HG03108 (cell line): ENCODE data around the gene KCNJ8.
"Not testable (repeated sequence)": the region's sequence is repeated elsewhere in the genome, so short reads cannot be mapped to it uniquely, and the experiment has no call there.

Source experiments
- ATAC-seq: cut with Tn5 transposase; IDR thresholded peaks from one replicate; pipeline ENCODE4 v1.9.1; 2021; ENCODE audit warnings: moderate library complexity; ENCODE audit not compliant: unreplicated experiment

The KCNJ8 gene

GRCh38 chr12:21788089-21788983, 13.8 kb upstream of the KCNJ8 start:
- ATAC-seq = no peak

GRCh38 chr12:21786041-21786531, 11.6 kb upstream of the KCNJ8 start:
- no peak for ATAC-seq

DNA sequence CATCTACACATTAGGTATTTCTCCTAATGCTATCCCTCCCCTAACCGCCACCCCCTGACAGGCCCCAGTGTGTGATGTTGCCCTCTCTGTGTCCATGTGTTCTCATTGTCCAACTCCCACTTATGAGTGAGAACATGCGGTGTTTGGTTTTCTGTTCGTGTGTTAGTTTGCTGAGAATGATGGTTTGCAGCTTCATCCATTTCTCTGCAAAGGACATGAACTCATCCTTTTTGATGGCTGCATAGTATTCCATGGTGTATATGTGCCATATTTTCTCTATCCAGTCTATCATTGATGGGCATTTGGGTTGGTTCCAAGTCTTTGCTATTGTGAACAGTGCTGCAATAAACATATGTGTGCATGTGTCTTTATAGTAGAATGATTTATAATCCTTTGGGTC, 8.2 kb upstream of the KCNJ8 start:
- not testable (repeated sequence) for ATAC-seq

GRCh38 chr12:21780786-21781185, 6.3 kb upstream of the KCNJ8 start:
- no peak for ATAC-seq

DNA sequence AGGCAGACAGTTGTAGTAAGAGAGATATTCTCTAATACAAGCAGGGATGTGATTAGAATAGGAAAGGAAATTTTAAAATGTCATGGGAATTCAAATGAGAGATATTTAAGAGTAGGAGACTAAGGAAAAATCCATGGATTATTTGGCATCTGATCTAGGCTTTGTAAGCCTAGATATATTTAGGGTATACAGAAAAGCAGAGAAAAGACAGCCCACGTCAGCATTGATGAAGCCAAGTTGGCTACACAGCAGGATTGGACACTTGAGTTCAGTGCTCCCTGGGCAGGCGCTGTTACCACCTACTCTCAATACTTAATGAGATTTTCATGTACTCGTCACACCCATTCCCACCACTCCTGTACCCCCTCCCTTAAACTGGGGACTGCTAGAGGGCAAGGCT, 1.7 kb upstream of the KCNJ8 start:
- no peak for ATAC-seq

DNA sequence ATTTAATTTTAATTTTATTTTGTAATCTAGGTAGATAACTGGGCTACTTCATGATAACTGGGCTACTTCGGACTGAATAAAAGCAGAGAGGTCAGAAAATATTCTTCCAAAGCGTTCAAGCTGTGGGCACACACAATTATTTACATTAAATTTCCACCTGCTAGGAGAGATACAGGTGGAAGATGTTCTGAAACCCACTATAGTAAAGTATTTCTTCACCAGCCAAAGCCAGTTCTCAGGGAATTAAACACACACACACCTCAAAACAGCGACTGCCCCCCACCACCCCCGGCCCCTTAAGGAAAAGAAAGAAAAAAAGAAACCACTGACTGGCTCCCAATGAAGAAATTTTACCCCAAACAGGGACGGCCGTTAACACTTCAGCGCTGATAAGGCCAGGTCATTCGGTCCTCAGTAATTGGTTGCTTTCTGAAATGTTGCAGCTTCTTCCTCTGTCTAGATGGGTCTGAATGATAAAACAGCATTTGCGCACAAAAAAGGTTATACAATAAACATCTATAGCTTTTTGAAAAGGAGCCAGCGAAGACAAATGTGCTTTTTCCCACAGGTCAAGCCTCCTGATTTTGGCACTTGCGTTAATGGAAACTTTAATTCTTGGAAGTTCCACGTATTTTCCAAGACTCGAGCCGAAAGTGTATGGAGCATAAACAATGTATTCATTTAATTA, 771 bp upstream of the KCNJ8 start:
- ATAC-seq = no peak

DNA sequence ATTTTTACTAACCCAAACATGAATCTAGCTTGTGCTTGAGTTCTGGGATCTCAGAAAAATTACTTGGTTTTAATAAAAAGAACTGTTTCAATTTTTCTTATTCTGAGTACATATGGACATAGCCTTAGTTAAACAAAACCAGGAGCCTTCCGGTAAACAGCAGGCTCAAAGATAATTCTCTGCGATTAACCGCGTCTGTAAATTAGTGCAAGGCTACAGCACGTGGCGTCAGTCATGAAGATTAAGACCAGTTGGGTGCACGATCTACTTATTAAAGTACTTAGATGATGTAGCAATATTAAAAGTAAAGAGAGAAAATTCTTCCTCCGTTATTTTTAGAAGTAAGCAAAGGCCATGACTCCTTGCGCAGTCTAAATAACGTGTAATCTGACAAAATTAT, 700 bp downstream of the KCNJ8 start:
- no peak for ATAC-seq

DNA sequence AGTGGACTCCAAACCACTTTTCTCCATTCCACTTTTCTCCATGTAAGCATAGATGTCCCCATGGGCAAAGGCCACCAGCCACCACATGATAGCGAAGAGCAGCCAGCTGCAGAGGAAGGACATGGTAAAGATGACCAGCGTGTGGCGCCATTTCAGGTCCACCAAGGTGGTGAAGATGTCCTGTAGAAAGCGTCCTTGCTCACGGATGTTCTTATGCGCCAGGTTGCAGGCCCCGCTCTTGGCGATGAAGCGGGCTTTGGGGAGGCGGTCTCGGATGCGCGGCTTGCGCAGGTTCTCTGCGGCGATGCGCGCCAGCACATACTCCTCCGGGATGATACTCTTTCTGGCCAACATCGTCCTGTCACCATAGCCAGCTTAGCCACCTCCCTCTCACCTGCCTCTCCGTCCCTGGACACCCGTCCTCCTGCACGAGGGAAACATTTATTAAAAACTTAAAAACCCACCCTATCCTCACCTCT, 1.2 kb downstream of the KCNJ8 start:
- no peak for ATAC-seq

GRCh38 chr12:21771311-21771710, 3.2 kb downstream of the KCNJ8 start:
- ATAC-seq = no peak

DNA sequence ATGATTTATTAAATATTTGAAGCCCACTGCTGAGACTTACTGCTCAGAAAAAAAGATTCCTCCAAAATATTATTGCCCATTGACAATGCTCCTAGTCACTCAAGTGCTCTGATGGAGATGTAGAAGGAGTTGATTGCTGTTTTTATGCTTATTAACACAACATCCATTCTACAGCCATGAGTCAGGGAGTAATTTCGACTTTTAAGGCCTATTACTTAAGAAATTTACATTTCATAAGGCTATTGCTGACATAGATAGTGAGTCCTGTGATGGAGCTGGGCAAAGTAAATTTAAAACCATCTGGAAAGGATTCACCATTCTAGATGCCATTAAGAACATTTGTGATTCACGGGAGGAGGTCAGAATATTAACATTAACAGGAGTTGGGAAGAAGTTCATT, 5.2 kb downstream of the KCNJ8 start:
- no peak for ATAC-seq

DNA sequence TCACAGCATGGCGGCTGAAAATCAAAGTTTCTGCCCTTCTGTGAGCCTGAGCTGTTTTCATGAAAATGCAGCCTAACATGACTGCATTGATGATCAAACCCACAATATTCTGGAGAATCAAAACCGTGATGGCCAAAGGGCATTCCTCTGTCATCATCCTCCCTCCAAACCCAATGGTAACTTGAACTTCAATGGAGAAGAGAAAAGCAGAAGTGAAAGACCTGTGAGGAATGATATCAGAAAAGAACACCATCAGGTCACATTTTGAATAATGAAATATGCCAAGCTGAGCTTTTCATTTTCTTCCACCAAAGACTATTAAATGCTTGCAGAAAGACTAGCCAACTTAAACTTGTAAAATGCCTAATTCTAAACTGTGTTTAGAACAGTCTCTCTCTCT, 8.1 kb downstream of the KCNJ8 start:
- ATAC-seq = no peak

DNA sequence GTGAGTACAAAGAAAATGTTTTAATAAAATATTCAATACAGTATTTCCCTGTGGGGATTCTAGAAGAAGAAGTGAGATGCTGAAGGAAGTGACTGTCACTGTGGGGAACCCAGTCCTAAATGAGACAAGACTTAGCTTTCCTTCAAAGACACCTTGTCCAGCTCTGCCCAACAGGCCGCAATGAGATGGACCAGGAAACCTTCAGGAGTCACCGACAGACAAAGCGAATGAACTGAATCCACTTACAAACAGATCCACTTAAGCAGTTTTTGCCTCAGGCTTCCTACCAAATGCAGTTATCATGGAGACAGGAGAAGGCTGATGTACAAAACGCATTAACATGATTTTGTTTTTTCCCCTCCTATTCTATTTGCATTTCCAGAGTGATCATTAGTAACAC, 9.6 kb downstream of the KCNJ8 start:
- ATAC-seq = no peak

DNA sequence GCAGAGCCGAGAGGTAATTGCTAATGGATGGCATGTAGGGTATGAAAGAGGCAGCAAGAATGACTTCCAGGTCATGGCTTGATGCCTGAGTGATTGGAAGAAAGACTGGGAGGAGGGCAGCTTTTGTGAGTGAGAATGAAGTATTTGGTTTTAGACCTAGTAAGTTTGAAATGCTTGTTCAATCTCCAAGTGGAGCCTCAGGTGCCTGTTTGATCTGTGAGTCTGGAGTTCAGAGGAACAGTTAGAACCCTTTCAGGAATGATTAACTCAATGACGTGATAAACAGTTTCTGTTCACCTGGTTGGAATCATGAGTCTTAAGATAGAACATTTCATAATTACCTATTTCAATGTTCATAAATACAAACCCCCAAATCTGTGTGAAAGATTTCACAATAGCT, 10.4 kb downstream of the KCNJ8 start:
- no peak for ATAC-seq

DNA sequence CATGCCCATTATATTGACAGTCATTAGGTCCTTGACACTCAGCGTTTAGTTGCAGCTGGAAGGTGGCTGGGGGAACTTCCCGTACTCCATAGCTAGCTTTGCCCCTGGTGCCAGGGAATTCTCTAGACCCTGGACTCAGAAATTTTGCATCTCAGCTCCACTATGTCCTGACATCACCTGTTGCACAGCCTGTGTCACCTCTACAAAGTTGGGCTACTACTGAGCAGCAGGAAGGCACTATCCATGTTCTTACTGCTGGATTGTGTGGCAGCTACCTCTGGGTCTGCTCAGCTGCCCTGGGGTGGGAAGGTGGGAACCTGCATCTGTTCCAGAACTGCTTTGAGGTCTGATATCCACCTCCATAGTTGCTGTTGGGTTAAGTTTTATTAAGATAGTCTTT, 11.0 kb downstream of the KCNJ8 start:
- ATAC-seq = no peak

DNA sequence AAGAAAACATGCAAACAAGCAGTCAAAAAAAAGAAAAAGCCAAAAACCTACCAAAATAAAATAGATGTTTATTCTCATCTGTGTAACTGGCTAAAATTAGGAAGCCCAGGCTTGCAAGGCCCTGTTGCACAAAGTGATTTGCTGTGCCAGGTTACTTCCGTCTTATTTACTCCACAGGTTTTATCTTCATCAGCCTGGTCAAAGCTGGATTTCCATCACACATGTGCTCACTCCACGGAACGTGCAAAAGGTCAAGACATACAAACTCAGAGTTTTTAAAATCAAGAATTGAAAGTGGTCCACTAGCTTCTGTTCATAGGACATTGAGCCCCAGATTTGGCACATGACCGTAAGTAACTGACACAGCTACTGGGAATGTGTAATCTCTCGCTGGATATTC, 14.8 kb downstream of the KCNJ8 start:
- no peak for ATAC-seq

DNA sequence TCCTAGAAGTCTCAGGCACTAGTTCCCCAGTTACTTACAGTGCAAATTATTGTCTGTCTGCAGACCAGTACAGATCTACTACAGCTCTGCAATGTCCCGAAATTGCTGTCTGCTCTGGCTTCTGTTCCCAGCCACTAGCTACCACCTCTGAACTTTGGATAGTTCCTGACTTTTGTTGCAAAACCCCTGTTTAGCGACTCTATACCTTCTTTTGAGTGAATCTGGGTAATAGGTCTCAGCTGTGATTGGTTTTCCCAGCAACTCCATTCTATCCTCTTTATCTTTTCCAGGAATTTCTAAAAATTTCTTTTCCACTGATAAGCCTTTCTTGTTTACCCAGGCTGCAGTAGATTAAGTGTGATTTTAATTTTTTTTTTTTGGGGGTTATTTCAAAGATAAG, 16.8 kb downstream of the KCNJ8 start:
- no peak for ATAC-seq

- no peak for ATAC-seq
These were observed 17.8 kb downstream of the KCNJ8 start for GRCh38 chr12:21756699-21757098.

GRCh38 chr12:21751517-21751916, 23.0 kb downstream of the KCNJ8 start:
- ATAC-seq = no peak

DNA sequence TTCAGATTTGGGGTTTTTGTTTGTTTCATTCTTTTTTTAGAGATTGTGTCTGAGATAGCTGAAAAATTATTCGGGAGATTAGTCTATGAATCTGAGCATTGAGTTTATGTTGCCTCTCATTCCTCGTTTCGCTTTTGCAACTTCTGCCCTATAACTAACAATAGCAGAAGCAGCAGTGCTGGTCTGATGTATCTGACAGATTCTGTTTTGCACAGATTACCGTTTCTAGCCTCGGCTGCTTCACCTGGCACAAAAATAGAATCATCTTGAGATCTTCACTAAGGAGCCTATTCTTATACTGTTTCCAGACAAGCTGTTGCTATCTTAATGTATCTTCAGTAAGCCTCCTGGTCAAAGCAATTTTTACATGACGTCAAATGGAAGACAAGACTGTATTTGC, 29.2 kb downstream of the KCNJ8 start:
- no peak for ATAC-seq

GRCh38 chr12:21731144-21731543, 43.4 kb downstream of the KCNJ8 start:
- no peak for ATAC-seq

DNA sequence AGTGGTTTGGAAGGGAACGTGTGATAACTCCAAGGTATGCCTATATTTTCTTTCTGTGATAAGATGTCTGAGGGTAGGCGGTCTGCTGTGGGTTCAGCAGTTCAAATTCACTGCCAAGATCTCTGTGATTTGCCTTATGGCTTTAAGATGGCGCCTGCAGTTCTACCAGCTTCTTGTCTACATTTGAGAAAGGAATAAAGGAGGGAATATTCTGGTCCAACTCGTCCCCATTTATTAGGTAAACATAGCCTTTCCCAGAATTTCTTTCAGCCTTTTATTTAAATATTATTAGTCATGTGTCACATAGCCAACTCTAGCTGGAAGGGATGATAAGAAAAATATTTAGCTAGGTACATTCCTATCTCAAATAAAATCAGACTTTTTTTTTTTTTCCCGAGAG, 48.8 kb downstream of the KCNJ8 start:
- ATAC-seq = no peak
